Neural progenitor cell (in vitro differentiated cells): Measurements from ENCODE around the gene DISP2.

Experiments used
- CTCF ChIP-seq: fragments of 200-600 bp; sonication (generic); IDR thresholded peaks from 2 replicates; pipeline ENCODE4 v1.5.1; 2017; ENCODE audit warnings: antibody characterized with exemption, mild to moderate bottlenecking
- EZH2 ChIP-seq: fragments of 200-600 bp; sonication (generic); IDR thresholded peaks from 2 replicates; pipeline ENCODE4 v1.6.1; 2017; ENCODE audit warnings: antibody characterized with exemption, mild to moderate bottlenecking, moderate library complexity
- EZH2phosphoT487 ChIP-seq: fragments of 200-600 bp; sonication (generic); IDR thresholded peaks from 2 replicates; pipeline ENCODE4 v1.6.1; 2017; ENCODE audit warnings: antibody characterized with exemption

GRCh38 chr15:40325700-40326099, 32.3 kb upstream of the DISP2 start:
- no peak for TF ChIP-seq CTCF
- TF ChIP-seq EZH2phosphoT487: no peak
- no peak for TF ChIP-seq EZH2
